Skin of body (tissue), 2 donors: ENCODE measurements around the gene FSTL4. TPM values are rescaled to one million over a fixed set of nuclear protein-coding genes. Genes with fewer than 3 reads are reported as not detected.

Source experiments
- DNase-seq: peaks from one replicate; lab custom pipeline; 2025; lab: John Stamatoyannopoulos, UW
- total RNA-seq: library from RNA; depleted of rRNA; stranded (reverse); fragments of >200 nt; gene quantifications from one replicate; pipeline ENCODE4 v1.2.3, GENCODE V29; 2014

Gene FSTL4
- total RNA-seq, 1 donor from 2014 or later = 0.69 TPM

DNA sequence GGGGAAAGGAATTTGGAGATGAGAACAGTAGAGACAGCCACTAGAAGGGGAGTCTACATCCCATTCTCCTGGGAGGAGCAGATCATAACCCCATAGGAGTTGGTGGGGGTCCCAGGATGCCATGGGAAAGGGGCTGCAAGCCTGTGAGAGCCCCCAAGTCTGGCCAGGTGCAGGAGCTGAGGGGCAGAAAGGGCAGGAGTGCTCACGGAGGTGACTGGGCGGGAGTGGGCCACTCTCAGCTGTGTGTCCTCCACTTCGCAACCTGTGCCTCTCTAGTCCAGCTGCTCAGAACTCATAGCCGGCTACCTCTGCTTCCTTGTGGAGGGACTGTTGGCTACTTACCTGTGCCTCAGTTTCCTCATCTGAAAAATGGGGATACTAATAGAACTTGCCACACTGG is 263.9 kb downstream of the FSTL4 start:
- no peak for DNase-seq

DNA sequence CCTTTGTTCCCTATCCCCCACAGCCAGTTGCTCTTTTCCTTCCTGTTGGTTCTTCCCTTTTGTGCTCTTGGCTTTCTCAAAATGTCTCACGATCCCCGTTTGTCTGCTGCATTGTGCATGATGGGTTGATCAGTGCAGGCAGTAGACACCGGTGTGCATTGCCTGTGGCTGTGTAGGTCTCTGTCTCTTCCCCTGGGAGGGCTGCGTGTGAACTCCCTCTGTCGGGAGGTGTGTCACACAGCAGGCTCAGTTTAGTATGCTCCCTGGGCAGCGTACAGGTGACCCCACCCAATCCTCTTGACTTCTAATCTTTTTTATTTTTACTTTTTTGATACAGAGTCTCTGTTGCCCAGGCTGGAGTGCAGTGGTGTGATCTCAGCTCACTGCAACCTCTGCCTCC is 265.3 kb downstream of the FSTL4 start:
- DNase-seq = no peak

DNA sequence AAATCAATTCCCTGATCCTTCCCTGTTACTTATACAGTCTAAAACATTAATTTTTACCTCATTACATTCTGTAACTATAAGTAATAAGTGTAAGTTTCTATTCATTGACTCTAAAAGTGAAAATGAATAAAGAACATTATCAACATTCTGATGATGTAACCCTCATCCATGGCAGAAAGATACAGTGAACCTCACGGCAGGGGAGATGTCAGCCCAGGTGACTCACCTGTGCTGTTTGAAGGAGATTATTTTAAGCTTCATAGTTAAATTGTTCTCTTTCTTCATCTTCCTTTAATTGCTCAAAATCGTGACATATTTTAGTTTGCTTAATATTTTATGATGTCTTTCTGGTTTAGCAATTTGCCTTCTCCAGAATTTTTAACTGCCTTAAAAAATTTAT is 268.1 kb downstream of the FSTL4 start:
- no peak for DNase-seq

DNA sequence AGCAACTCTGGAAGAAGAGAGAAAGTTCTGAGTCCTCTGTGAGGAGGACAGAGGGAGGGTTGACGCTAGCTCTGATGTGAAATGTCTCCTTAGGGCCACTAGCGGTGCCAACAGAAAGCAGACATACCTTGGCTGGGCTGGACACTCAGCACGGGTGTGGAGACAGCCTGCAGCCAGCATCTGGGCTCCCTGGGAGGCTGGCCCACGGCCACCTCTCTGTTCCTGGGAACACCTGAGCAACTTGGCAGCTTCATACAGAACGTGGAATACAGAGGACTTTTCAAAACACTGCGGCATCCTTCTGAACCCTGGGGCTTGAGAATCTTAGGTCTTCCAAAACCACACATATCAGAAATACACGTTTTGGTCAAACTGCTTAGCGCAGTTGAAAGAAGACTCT is 269.1 kb downstream of the FSTL4 start:
- no peak for DNase-seq

DNA sequence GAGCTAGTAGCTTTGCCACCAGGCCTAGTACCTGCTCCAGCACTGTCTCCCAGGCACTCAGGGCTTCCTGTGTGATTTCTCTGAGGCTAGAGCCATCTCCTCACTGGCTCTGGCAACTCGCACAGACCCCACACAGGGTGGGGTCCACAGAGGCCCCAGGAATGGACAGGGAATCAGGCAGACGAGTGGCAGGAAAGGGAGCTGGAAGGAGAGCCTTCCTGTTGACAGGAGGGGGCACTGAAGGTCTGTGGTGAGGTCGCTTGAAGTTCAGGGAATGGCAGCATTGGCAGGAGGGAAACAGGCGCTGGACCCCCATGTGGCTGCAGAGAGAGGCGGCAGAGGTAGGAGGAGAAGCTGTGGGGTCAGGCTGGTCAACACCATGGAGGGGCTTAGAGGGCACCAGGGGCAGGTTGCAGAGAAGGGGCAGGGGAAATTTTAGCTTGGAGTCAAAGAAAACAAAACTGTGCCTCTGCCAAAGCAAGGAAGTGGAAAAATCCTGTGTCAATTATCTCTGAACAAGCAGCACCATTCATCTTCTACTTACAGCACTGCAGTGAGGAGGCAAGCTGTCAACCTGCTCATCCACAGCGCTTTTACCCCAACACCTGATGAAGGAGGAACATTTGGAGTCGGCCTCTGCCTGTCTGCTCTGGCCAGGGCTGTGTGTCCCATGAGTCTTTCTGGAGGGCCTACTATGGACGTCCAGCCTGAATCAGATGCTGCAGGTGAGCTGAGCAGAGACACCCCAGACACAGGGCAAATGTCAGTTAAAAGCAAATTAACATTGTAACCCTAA is 270.2 kb downstream of the FSTL4 start:
- no peak for DNase-seq

DNA sequence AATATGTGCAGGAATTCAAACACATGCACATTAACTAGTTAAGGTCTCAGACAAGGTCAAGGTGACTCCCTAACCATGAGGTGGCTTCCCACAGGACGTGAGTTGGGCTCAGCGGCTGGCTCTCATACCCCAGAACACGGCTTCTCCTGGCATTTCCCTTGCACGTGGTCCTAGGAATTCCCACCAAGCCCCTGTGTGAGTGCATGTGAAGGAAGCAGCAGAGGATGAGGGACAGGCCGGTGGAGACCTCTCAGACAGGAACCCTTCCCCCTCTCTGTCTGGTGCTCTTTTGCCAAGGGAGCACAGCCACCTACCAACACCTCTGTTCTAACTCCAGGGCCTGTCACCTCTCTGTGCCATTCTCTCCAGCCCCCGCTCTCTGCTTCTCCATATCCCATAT is 271.0 kb downstream of the FSTL4 start:
- DNase-seq = no peak

DNA sequence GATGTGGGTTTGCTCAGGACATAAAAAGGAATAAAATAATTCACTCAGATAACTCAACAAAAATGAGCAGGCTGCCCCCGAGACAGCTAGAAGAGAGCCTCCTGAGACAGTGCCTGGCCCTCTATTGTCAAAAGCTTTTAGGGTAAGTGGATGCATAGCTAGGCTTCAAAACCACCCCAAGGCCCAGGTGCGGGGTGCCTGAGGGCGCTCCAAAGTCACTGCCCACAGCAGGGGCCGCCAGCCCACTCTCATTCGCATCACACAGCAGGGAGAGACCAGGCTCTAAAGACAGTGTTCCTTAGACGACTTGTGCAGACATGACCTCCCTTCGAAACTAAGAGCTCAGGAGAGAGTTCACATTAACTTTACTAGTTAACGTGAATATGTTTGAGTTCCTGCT is 271.5 kb downstream of the FSTL4 start:
- DNase-seq = no peak

DNA sequence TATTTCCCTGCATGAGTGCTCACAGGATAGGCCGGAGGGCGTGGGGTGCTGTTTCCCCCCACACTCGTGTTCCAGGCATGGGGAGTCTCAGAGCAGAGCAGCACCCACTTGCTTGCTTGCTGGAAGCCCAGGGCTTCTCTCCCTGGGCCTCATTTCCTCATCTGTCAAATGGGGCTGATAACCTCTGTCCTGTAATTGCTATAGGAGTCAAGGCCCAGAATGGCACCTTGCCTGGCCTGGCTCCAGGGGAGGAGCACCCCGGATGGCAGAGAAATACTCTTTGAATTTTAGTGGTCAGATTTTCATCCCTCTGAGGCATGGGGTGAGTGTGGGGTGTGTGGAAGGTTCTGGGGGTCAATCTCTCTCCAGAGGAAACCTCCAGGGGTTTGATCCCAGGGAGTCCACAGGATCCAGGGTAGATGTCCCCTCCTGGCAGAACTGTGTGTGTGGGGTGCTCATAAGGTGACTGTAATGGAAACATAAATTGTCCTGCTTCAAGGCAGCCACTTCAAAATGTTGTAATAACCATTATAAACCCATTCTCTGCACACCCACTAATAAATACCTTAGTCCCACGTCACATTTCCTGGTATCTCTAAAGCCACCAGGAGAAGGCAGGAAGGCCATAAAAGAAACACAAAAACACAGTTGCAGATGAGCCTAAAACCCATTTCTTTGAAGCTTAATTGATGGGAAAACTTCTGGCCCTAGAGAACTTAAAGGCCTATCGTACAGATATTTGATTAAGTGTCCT is 272.2 kb downstream of the FSTL4 start:
- no peak for DNase-seq

DNA sequence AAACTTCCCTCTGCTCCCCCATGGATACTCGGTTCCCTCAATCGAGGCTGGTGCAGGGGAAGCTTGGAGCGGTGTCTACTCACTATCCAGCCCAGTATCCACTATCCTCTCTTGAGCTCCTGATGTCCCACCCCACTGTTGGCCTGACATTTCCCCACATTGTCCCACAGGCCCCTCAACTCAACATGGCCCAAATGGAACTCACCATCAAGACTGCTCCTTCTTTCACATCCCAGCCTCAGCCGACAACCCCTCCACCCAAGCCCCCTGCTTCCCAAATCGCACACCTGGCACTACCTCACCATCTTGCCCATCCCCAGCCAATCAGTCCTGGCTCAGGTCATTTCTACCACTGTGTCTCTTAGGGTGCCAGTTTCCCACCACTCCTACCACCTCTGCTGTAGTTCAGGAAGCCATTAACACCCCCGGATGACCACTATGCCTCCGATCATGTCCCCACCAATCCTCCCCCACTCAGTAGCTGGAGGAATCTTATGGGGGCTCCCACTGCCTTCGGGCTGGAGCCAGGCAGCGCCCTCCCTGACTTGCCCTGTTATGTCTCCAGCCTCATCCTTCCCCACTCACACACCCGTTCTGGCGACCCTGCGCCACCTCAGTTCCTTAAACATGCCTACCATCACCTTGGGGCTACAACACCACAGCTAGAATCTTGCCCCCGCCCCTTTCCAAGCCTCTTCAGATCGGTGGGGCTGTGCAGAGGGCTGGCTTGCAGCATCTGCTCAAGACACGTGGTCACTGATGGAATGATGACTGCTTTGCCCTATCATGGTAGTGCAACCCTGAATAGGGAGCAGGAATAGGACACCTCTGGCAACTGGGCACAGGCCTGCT is 273.6 kb downstream of the FSTL4 start:
- DNase-seq = no peak

DNA sequence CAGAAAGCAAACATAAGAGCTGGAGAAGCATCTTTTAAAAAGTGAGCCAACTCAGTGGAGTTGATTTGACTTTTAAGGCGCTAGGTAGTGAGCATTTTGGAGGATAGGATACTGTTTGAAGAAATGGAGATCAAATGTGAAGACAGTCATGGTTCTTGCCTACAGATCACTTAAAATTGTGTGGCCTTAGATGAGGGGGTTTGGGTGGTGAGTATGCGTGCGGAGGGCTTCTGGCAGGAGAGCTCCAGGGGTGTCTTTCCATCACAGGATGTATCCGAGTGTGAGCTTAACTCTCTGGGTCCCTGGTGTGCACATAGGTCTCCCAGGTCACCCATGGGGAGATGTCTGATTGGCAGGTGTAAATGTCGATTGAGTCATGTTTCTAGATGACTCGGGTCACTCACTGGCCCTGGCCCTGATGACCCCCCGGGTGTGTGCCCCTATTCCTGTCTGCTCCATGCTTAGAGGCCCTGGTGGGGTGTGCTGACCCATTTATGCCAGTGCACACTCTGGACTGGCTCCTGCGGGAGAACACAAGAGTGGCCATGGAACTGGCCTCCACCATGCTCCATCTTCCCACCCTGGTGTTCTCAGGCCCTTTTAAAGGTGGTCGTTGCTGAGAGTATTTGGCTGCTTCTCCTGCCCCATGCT is 274.4 kb downstream of the FSTL4 start:
- DNase-seq = no peak

DNA sequence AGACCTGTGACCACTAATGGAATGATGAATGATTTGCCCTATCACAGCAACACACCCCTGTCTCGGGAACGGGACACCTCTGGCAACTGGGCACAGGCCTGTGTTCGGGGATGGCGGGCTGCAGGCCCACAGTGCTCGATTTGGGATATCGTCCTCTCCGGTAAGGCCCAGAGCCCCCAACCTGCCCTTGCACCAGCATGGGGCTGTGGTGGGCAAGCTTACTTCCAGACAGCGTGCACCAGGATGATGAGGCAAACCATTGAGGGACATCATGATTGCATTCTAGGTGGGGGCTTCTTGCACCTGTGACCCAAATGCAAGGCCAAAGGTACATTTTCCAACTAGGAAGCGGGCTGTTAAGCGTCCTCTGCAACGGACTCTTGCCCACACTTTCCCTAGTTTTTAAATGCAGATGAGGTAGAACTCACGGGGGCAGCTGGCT is 275.4 kb downstream of the FSTL4 start:
- no peak for DNase-seq

DNA sequence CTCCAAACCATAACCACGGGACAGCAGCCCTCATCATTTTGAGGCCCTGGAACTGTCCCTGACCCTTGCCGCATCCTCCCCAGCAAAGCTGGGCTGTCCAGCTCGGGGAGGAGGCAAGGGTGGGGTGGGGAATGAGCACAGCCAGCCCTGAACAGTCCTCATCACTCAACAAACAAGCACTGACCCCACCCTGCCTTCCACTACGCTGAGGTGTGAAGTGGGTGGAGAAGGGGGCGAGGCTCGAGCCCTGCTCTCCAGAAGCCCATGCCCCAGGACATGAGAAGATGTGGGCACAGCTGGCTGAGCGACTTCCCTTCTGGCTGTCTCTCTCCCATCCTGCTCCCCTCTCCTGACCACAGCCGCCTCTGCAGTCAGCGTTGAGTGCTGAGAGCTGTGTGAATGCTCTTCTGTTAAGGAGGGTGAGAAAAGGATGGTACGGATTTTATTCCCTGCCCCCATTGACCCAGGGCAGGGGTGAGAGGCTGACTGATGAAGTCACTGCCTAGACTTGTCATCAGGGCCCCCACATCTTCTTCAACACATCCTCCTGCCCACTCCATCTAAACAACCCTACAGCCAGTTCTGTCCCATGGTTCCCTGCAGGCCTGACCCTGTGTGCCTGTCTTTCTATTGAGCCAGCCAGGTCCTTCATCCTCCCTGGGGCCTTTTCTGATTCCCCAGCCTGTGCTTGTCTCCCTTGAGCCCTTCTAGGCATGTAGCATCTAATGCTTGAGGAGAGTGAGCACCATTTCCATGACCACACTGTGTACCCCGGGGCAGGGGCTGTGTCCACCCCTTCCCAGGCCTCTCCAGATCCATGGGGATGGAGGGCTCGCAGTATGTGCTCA is 276.0 kb downstream of the FSTL4 start:
- no peak for DNase-seq

DNA sequence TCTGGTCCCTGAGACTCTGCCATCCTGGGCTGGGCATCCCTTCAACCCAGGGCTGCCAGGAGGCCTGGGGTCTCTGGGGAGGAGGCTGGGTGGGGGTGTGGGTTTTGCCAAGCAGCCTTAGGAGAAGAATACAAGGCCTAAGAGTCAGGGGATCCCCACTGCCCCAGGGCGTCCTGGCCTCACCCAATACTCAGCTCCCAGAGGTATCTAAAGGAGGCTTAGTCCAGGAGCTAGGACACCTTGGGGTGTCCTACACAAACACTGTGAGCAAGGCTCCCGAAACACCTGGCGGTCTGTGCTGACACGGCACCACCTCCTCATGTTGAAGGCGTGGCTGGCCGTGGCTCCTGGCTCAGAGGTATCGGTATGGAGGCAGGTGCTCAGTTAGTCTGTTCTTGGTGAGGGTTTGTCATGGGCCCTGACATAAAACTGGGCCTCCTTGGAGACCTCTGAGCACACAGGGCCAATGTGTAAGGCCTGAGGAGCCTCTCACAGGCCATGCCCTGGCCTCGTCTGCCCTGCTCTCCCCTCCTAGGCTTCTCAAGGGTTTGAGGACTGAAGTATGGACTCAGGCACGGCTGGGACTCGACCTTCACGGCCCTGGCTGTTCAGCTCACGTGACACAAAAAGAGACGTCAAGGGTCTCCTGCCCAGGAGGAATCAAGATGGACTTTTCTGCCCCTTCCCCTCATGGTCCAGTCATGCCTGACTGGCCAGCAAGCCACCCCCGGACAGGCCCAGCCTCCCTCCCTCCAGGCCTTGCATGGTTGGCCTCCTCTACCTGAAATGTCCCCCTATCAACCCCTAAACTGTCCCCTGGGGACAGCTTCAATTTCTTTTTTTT is 277.3 kb downstream of the FSTL4 start:
- DNase-seq = no peak

DNA sequence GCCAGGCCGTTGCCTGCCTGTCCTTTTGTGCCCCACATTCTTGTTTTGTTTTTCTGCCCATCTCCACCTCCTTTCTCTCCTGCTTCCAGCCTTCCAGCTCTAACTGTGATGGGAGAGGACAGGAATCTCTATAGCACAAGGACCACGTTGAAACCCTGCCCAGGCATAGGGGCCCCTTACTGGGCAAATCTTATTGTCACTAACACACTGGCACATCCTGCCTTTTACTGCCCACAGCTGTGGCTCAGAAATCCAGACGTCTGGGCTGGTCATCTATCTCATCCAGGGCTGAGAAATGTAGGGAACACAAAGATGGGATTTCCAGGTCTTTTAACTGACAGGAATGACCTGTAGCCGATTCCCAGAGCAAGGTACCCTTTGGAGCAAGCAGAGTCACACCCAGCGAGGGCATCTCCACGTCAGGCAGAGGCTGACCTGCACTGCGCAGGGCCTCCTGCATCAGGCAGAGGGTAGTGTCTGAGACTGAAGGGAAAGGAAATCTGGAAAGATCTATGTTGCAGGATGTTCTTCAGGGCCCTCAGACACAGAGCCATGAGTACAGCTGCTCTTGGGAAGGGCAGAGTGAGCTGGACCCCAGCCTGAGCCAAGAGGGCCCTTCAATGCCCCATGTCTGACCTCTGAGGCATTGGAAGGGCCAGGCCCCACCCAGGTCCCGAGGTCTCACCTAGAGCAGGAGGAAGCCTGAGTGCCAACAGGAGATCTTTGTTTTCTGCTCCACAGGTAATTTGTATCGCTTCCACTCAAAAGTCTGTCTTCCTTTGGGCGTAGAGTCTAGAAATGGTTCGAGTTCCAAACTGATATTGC is 278.8 kb downstream of the FSTL4 start:
- no peak for DNase-seq

DNA sequence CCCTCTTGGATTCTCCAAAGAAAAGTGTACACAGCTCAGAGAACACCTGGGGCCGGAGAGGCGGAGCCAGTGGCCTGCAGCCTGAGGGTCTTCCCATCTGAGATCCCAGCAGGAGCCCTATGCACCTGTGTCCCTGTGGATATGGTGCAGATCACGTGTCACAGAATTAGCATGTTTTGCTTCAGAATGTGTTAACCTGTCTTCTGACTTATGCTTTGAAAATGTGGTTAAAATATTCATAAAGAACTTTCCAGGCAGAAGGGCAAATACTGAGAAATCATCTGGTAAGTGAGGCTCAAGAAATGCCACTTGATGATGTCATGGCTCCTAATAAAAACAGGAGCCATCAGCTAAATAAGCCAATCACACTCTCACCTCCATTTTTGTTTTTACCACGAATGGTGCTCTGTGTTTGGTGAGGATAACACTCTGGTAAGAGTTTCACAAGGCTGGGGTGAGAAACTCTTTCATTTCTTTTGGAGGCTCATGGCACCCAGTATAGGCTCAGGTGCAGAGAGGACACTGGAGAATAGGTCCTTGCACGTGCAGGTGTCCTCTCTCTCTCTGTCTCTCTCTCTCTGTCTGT is 279.8 kb downstream of the FSTL4 start:
- no peak for DNase-seq

DNA sequence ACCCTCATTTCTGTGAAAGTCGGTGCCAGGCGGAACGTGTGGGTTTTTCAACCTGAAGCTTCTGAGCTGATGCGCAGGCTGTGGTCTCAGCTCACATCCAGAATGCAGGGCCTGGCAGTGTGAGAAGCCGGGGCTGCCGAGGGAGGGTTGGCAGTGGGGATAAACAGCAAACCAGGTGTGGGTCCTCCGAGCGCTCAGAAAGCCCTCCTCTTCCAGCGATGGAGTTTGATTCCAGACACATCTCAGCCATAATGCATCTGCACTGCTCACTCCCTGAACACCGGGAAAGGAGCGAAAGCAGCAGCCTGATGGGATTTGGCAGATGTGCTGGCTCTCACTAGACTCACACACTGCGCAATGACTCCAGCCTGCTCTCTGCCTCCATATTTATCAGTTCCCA is 280.4 kb downstream of the FSTL4 start:
- DNase-seq = no peak

DNA sequence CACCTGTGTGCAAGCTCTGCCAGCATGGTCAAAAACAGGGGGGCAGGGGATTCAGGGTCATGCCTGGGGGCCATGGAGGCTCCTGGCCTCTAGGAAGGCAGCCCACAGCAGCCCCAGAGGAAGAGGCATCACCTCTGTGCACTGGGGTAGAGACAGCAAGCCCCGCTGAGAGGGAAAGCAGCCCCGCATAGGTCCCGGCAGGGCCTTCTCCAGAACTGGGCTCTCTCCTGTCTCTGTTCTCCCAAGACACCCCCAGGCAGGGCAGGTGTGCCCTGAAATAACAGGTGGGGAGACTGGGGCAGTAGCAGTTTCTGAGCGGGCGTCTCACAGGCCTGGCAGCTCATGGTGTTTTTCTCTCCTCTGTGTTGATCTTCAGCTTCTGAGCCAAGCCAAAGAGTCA is 281.4 kb downstream of the FSTL4 start:
- DNase-seq = no peak

DNA sequence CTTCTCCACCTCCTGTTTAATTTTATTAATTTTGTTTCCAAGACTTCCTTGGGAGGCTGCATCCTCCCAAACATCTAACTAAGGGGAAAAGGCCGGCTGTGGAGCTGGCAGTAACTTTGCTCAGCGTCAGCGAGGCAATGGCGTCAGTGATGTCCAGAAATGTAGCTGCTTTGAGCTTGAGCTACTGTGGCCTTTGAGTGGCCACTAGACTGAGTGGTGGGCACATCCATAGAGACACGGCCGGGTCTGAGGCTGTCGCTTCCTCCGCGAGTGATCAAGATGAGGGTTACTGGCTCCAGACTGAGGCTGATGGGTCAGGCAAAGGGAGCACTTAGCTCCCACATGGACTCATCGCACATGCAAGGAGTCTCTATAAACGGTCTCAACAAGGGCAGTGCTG is 283.5 kb downstream of the FSTL4 start:
- DNase-seq = no peak
